22Rv1 (cell line): ENCODE data around the gene KRTAP12-2.

Experiments
- H3K27ac ChIP-seq: fragments of 450-650 bp; 2 replicates; pipeline ENCODE4 v1.5.1; 2017
- ZFX ChIP-seq: fragments of 450-650 bp; IDR thresholded peaks from 2 replicates; pipeline ENCODE4 v1.6.1; 2017; ENCODE audit warnings: antibody characterized with exemption, borderline replicate concordance
- TF ChIP-seq, protein P1 (sequence below): fragments of 450-650 bp; IDR thresholded peaks from 2 replicates; pipeline ENCODE4 v1.5.1; 2017; ENCODE audit warnings: mild to moderate bottlenecking

The KRTAP12-2 gene

GRCh38 chr21:44710756-44711326 lies 44.1 kb upstream of the KRTAP12-2 start:
- no peak for TF ChIP-seq ZFX
- TF ChIP-seq, protein P1, sequence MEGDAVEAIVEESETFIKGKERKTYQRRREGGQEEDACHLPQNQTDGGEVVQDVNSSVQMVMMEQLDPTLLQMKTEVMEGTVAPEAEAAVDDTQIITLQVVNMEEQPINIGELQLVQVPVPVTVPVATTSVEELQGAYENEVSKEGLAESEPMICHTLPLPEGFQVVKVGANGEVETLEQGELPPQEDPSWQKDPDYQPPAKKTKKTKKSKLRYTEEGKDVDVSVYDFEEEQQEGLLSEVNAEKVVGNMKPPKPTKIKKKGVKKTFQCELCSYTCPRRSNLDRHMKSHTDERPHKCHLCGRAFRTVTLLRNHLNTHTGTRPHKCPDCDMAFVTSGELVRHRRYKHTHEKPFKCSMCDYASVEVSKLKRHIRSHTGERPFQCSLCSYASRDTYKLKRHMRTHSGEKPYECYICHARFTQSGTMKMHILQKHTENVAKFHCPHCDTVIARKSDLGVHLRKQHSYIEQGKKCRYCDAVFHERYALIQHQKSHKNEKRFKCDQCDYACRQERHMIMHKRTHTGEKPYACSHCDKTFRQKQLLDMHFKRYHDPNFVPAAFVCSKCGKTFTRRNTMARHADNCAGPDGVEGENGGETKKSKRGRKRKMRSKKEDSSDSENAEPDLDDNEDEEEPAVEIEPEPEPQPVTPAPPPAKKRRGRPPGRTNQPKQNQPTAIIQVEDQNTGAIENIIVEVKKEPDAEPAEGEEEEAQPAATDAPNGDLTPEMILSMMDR = no peak
- H3K27ac ChIP-seq = no peak overlapping the region

GRCh38 chr21:44710294-44710665 lies 43.6 kb upstream of the KRTAP12-2 start:
- H3K27ac ChIP-seq = no peak overlapping the region
- TF ChIP-seq ZFX = no peak
- TF ChIP-seq, protein P1 = no peak

- no peak overlapping the region for H3K27ac ChIP-seq
- TF ChIP-seq, protein P1 = no peak
- no peak for TF ChIP-seq ZFX
These were observed 42.9 kb upstream of the KRTAP12-2 start for GRCh38 chr21:44709426-44710293.

- no peak overlapping the region for H3K27ac ChIP-seq
- TF ChIP-seq, protein P1 = no peak
- no peak for TF ChIP-seq ZFX
These were observed 42.2 kb upstream of the KRTAP12-2 start for GRCh38 chr21:44708866-44709425.

DNA sequence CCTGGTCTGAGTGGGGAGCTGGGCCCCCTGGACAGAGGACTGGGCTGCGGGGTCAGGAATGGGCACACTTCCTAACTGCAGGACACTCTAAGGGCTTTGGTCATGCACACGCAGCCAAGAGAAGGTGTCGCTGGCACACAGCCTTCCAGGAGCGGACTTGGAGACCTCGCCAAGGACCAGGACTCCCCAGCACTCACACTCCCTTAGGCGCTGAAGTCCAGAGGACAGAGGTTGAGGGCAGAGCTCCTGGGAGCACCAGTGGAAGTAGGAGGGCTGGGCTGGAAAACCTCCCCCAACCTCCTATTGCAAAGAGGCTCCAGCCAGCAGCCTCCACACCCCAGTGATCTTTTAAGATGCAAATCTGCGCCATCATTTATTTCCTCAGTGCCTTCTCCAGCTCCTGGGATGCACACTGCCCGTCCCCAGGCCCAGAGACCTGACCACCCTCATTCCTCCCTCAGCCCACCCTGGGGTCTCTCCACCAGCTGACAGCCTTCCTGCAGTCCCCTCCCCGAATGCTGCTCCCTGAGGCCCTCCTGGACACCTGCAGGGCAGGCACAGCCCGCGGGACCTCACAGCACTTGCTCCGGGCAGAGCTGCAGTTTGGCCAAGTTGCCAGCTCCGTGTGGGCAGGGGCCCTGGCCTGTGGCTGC lies 41.6 kb upstream of the KRTAP12-2 start:
- TF ChIP-seq, protein P1 = no peak
- TF ChIP-seq ZFX = no peak
- no peak overlapping the region for H3K27ac ChIP-seq

DNA sequence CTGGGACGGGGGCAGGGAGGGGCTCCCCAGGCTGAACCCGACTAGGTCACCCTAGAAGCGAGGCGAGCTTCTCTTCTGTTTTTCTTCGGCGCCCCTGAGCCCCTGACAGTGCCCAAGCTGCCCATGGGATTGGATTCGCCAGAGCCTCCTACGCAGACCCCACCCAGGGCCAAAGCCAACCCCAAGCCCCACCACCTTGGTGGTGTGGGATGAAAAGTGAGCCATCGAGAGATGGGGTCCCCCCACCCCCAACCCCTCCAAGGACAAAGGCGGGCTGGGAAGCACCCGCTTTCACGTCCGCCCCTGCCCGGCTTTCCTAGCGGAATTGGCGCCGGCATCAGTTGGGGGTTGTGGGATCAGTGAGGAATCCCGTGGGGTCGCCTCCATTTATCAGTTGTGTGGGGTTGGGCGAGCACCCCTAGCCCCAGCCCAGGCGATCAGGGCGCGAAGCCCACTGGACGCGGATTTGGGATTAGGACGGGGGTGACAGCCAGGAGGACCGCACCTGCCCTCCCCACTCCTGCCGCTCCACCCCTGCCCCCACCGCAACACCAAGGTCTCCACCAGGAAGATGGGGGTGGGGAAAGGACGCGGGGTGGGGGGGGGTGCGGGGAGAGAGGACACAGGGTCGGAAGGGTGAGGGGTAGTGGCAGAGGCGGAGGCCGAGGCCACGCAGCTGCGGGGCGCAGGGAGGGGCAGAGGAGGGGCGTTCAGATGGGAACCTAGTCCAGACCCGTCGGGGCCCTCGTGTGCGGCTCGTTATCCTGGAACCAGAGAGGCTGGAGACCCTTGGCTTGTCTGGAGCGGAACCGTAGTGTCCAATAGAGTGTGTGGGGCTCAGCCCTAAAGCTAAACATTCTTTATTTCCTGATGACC lies 40.2 kb upstream of the KRTAP12-2 start:
- no peak overlapping the region for H3K27ac ChIP-seq
- TF ChIP-seq, protein P1 = no peak
- TF ChIP-seq ZFX = no peak
